Ecto neural progenitor cell (in vitro differentiated cells): ENCODE results near the gene ABCA2.

ENCODE experiments used
- DNase-seq: peaks from one replicate; pipeline ENCODE4 v3.0.0-alpha.2; 2018; ENCODE audit warnings: low spot score

ABCA2 gene

DNA sequence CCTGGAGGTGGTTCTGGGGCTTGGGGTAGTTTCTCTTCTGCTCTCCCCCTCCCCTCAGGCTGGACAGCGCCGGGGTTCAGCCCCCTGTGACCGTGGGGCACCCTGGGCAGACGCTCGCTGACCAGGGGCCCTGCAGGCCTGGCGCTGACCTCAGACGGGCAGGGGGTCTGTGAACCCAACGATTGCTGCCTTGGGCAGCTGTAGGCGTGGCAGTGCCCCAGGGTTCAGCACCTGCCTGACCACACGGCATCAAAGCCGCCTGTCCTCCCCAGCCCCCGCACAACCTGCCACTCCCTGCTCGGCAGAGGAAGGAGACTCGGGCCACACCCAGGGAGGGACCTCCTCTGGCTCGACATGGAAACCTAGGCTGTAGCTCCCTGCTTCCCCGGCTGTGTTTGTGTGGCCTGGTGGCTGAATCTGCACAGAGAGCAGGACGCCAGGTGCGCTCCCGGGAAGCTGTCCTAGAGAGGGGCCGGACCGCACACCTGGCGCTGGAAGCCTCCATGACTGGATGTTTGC, 63.8 kb downstream of the ABCA2 start:
- DNase-seq = no peak

DNA sequence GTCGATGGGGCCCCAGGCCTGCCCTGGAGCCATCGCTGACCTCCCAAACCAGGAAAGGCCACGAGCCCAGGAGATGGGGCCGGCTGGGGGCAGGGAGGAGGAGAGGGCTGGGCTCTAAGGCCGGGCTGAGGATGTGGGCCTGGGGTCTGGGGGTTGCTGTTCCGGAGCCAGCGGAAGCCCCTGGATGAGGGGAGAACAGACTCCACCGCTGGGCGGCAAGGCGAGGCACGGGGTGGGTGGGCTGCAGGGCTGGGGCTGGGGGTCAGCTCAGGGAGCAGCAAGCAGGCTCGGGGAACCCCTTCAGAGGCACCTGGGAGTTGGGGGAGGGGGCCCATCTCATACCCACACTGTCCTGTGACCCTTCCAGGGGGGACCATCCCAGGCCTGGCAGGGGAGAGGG, 64.3 kb downstream of the ABCA2 start:
- DNase-seq = no peak

DNA sequence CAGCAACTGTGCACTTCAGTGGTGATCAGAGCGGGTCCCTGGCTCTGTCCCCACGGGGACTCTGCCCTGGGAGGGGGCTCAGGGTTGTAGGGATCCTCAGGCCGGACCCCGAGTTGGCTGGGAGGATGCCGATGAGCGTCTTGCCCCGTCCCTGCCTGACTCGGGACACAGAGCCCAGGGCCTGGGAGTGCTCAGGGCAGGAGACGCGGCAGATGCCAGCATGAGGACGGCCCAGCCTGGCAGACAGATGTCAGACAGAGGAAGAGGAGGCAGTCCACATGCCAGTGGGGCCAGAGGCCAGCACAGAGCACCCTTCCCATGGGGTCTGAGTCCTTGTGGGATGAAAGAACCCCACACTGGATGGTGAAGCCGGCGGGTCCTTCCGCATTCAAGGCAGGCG, 64.7 kb downstream of the ABCA2 start:
- DNase-seq = no peak

GRCh38 chr9:136962701-136963248, 65.3 kb downstream of the ABCA2 start:
- no peak for DNase-seq

DNA sequence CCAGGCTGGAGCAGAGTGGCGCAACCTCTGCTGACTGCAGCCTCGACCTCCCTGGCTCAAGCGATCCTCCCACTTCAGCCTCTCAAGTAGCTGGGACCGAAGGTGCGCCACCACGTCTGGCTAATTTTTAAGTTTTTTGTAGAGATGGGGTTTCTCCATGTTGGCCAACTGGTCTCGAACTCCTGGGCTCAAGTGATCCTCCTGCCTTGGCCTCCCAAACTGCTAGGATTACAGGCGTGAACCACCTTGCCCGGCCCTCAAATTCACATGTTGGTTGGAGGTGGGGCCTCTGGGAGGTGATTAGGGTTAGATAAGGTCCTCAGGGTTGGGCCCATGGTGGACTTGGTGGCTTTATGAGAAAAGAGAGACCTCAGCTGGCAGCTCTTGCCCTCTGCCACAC, 65.9 kb downstream of the ABCA2 start:
- DNase-seq = no peak

- DNase-seq = no peak
Measured at GRCh38 chr9:136961279-136962065, 66.6 kb downstream of the ABCA2 start.

GRCh38 chr9:136960938-136961275, 67.1 kb downstream of the ABCA2 start:
- no peak for DNase-seq

- DNase-seq = no peak
Measured at GRCh38 chr9:136960212-136960937, 67.7 kb downstream of the ABCA2 start.

- no peak for DNase-seq
Measured at GRCh38 chr9:136958898-136959850, 68.9 kb downstream of the ABCA2 start.

DNA sequence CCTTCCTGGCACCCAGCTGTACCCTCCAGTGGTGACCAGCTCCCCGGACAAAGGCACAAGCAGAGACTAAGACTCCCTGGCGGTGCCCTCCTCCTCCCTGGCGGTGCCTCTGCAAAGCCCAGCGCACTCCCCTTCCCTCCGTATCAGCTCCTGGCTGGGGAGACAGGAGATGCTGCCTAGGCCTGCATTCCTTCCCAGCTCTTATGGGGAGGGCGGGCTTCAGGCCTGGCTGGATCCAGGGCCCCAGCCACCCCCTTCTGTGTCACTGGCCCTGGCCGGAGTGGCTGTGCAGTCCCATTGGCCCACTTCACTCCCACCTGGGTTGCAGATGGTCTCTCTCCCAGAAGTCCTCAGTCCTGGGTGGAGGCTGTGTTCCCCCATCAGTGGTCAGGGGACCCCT, 69.6 kb downstream of the ABCA2 start:
- DNase-seq = no peak

DNA sequence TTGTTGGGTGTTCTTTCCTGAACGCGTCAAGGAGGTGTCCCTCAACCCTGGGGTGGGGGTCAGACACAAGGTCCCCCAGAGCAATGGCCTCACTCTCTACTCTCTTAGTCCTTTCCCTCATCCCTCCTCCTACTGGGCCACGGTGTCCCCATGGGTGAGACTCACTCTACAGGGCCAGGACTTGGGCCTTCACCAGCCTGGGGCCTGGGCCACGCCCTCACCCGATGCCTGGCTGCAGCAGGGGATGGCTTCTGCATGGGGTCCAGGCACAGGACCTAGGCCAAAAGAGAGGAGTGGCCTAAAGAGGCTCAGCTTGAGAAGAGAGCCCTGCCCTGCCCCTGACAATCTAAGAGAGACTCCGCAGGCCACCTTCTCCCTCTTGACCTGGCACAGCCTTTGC, 70.1 kb downstream of the ABCA2 start:
- DNase-seq = no peak

DNA sequence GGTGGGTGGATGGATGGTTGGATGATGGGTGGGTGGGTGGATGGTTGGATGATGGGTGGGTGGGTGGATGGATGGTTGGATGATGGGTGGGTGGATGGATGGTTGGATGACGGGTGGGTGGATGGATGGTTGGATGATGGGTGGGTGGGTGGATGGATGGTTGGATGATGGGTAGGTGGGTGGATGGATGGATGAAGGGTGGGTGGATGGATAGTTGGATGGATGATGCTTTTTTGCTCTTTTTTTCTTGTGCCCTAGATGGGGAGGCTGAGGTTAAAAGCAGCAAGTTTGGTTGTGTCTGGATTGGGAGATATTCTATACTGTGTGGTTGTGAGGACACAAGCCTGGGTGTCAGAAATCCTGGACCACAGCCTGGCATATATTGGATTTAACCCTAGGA, 70.6 kb downstream of the ABCA2 start:
- DNase-seq = no peak
